Fibroblast of lung (primary cell): ENCODE measurements around the gene TMEM248. TPM values are rescaled to one million over a fixed set of nuclear protein-coding genes. Genes with fewer than 3 reads are reported as not detected.
A peak's percentile ranks its signal among the peaks of the same experiment; 100 is the strongest.
"Not testable (repeated sequence)": the region's sequence is repeated elsewhere in the genome, so short reads cannot be mapped to it uniquely, and the experiment has no call there.

ENCODE experiments used
- DNase-seq, 2 donors: peaks; one replicate each; pipeline versions ENCODE4 v3.0.0 to v3.0.0-alpha.2; 2010; ENCODE audit warnings: low read depth in 2 of 2
- H2AFZ ChIP-seq: 2 replicates; pipeline ENCODE4 v1.5.1; 2012; ENCODE audit warnings: low read length, control low read depth, inconsistent platforms
- H3K27ac ChIP-seq: 2 replicates; pipeline ENCODE4 v1.5.1; 2011; ENCODE audit warnings: low read length, control low read depth; ENCODE audit not compliant: insufficient read depth
- H3K27me3 ChIP-seq: 2 replicates; pipeline ENCODE4 v1.5.1; 2011; ENCODE audit warnings: mild to moderate bottlenecking, low read length; ENCODE audit not compliant: control insufficient read depth, insufficient read depth
- H3K36me3 ChIP-seq: 2 replicates; pipeline ENCODE4 v1.5.1; 2011; ENCODE audit warnings: low read length; ENCODE audit not compliant: control insufficient read depth, insufficient read depth
- H3K4me1 ChIP-seq: 2 replicates; pipeline ENCODE4 v1.5.1; 2011; ENCODE audit warnings: low read length; ENCODE audit not compliant: control insufficient read depth, insufficient read depth; ENCODE audit errors: extremely low read depth
- H3K4me2 ChIP-seq: 2 replicates; pipeline ENCODE4 v1.5.1; 2011; ENCODE audit warnings: low read length, control low read depth; ENCODE audit not compliant: insufficient read depth; ENCODE audit errors: extremely low read depth
- H3K4me3 ChIP-seq, 4 experiments: fragments of 200-600 bp in 1 of 4; sonication (generic) in 1 of 4; replicated peaks in 1 of 4; 2 replicates each; pipeline ENCODE4 v1.5.1; 2011 to 2016; ENCODE audit warnings: low read length in 4 of 4, low read depth in 3 of 4, mild to moderate bottlenecking in 3 of 4, control low read depth in 2 of 4, inconsistent platforms in 1 of 4, mixed read lengths in 1 of 4; ENCODE audit not compliant: insufficient read depth in 1 of 4; ENCODE audit errors: control extremely low read depth in 1 of 4
- H3K79me2 ChIP-seq: 2 replicates; pipeline ENCODE4 v1.5.1; 2012; ENCODE audit warnings: mild to moderate bottlenecking, low read length, inconsistent platforms; ENCODE audit not compliant: control insufficient read depth, insufficient read depth
- H3K9ac ChIP-seq: 2 replicates; pipeline ENCODE4 v1.5.1; 2011; ENCODE audit warnings: mild to moderate bottlenecking, low read length, control low read depth; ENCODE audit not compliant: insufficient read depth
- H3K9me3 ChIP-seq: 2 replicates; pipeline ENCODE4 v1.5.1; 2012; ENCODE audit warnings: low read depth, low read length; ENCODE audit not compliant: control insufficient read depth, insufficient read depth
- H4K20me1 ChIP-seq: 2 replicates; pipeline ENCODE4 v1.5.1; 2011; ENCODE audit warnings: low read length; ENCODE audit not compliant: control insufficient read depth, insufficient read depth; ENCODE audit errors: extremely low read depth
- EZH2 ChIP-seq: IDR thresholded peaks from 2 replicates; pipeline ENCODE4 v1.5.1; 2012; ENCODE audit warnings: low read length, control low read depth, mild to moderate bottlenecking; ENCODE audit errors: missing control alignments
- polyA plus RNA-seq, 2 donors: library from polyadenylated mRNA; depleted of rRNA in 1 of 2; stranded (reverse) in 1 of 2; unstranded in 1 of 2; fragments of >200 nt; gene quantifications; 2 replicates each; pipeline ENCODE4 v1.2.1, GENCODE V29; 2011 to 2012; ENCODE audit warnings: missing spikeins in 1 of 2
- total RNA-seq: library from RNA; depleted of rRNA; stranded (reverse); fragments of >200 nt; gene quantifications from 2 replicates; pipeline ENCODE4 v1.2.1, GENCODE V29; 2014
- TF ChIP-seq, protein P1 (sequence below), 2 donors: IDR thresholded peaks in 1 of 2; conservative IDR thresholded peaks in 1 of 2; 1 replicate in 1 of 2; 2 replicates in 1 of 2; pipeline ENCODE4 v1.5.1; 2011 to 2012; ENCODE audit warnings: low read length in 2 of 2, control low read depth in 1 of 2, inconsistent platforms in 1 of 2, low read depth in 1 of 2, mild to moderate bottlenecking in 1 of 2

TMEM248 gene
- total and polyA plus RNA-seq, 2 donors (not counting 1 experiment from before 2014, with no cell fraction given) = 65.7 to 162 TPM

DNA sequence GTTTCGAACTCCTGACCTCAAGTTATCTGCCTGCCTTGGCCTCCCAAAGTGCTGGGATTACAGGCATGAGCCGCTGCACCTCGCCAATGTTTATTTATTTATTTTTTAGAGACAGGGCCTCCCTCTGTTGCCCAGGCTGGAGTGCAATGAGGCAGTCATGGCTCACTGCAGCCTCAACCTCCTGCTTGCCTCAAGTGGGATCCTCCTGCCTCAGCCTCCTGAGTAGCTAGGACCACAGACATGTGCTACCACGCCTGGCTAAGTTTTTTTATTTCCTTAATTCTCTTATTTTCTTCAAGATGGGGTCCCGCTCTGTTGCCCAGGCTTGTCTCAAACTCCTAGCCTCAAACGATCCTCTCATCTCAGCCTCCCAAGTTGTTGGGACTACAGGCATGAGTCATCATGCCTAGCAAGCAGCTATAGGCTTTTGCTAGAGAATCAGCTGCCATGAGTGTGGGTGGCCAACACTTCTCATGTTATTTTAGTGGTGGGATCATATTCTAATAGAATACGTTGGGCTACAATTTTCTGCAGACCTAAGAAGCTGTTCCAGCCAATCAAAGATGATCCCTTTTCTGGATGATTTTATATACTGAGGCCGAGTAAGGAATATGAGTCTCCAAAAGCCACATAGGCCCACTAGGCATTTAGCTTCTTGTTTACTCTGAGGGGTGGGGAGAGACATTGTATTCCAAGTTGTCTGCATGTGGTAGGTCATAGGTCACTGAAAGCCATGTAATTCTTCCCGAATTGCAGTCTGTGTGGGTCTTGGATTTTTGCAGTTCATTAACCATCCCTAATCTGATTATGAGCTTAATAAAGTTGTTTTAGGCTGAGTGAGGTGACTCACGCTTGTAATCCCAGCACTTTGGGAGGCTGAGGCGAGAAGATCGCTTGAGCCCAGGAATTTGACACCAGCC is 7.6 kb upstream of the TMEM248 start:
- TF ChIP-seq, protein P1, sequence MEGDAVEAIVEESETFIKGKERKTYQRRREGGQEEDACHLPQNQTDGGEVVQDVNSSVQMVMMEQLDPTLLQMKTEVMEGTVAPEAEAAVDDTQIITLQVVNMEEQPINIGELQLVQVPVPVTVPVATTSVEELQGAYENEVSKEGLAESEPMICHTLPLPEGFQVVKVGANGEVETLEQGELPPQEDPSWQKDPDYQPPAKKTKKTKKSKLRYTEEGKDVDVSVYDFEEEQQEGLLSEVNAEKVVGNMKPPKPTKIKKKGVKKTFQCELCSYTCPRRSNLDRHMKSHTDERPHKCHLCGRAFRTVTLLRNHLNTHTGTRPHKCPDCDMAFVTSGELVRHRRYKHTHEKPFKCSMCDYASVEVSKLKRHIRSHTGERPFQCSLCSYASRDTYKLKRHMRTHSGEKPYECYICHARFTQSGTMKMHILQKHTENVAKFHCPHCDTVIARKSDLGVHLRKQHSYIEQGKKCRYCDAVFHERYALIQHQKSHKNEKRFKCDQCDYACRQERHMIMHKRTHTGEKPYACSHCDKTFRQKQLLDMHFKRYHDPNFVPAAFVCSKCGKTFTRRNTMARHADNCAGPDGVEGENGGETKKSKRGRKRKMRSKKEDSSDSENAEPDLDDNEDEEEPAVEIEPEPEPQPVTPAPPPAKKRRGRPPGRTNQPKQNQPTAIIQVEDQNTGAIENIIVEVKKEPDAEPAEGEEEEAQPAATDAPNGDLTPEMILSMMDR (conservative IDR thresholded peaks at IDR 0.05 in 1 of 2, IDR thresholded peaks at IDR 0.05 in 1 of 2; ENCODE audit: low read depth in 1 of 2, low read length in 2 of 2) = no peak
- no peak for TF ChIP-seq EZH2

DNA sequence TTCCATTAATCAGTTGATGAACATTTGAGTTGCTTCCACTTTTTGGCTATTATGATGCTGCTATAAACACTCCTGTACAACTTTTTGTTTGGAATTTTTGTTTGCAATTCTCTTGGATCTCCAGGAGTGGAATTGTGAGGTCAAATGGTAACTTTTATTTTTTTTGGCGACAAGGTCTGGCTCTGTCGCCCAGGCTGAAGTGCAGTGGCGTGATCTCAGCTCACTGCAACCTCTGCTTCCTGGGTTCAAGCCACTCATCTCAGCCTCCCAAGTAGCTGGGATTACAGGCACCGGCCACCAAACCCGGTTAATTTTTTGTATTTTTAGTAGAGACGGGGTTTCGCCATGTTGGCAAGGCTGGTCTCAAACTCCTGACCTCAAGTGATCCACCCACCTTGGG is 3.1 kb upstream of the TMEM248 start:
- H3K4me3 ChIP-seq, H3K36me3 ChIP-seq, H3K27ac ChIP-seq, H3K27me3 ChIP-seq, H3K4me1 ChIP-seq, DNase-seq, H2AFZ ChIP-seq, H3K9ac ChIP-seq, H4K20me1 ChIP-seq, H3K9me3 ChIP-seq, H3K4me2 ChIP-seq: not testable (repeated sequence)
- peaks cover 18% of the 10 kb centered on the region for H3K79me2 ChIP-seq

More for the DNA sequence above, 7.6 kb upstream of the TMEM248 start:
- H2AFZ ChIP-seq = no peak overlapping the region
- no peak overlapping the region for H3K27ac ChIP-seq
- no peaks in the 10 kb centered on the region for H4K20me1 ChIP-seq
- H3K9ac ChIP-seq = no peak overlapping the region
- peak in 1 of 2 donors; percentile 5 for DNase-seq
- H3K4me3 ChIP-seq = no peak overlapping the region
- H3K36me3 ChIP-seq = no peaks in the 10 kb centered on the region
- no peaks in the 10 kb centered on the region for H3K79me2 ChIP-seq
- no peaks in the 10 kb centered on the region for H3K4me1 ChIP-seq
- no peaks in the 10 kb centered on the region for H3K9me3 ChIP-seq
- no peak overlapping the region for H3K4me2 ChIP-seq
- no peaks in the 10 kb centered on the region for H3K27me3 ChIP-seq

DNA sequence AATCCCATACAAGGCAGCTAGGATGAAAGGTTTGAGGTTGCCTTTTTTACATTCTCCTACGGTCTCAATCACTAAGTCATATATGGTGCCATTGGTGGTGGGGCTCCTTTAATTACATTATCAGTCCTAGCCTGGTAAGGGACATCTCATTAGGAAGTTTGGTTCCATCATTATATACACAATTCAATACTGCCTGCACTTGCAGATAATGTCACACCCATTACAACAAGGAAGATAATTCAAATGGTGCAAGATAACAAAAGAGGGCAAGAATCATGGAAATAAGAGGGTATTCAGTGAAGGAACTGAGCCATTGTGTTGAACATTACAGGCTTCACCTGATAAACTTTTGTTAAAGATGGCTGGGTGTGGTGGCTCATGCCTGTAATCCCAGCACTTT is 1.7 kb upstream of the TMEM248 start:
- no peak overlapping the region for H3K4me3 ChIP-seq
- peaks cover 4% of the 10 kb centered on the region for H3K4me1 ChIP-seq
- H4K20me1 ChIP-seq = no peaks in the 10 kb centered on the region
- DNase-seq = no peak
- no peak for TF ChIP-seq EZH2
- TF ChIP-seq, protein P1 (conservative IDR thresholded peaks at IDR 0.05 in 1 of 2, IDR thresholded peaks at IDR 0.05 in 1 of 2; ENCODE audit: low read depth in 1 of 2, low read length in 2 of 2) = no peak
- no peak overlapping the region for H3K9ac ChIP-seq
- no peak overlapping the region for H2AFZ ChIP-seq
- no peak overlapping the region for H3K4me2 ChIP-seq
- H3K79me2 ChIP-seq = peaks cover 31% of the 10 kb centered on the region
- H3K36me3 ChIP-seq = no peaks in the 10 kb centered on the region
- H3K9me3 ChIP-seq = no peaks in the 10 kb centered on the region
- H3K27ac ChIP-seq = no peak overlapping the region
- no peaks in the 10 kb centered on the region for H3K27me3 ChIP-seq
